HG03039 (cell line): ENCODE measurements around the gene MCM3.

Experiments
- ATAC-seq: cut with Tn5 transposase; IDR thresholded peaks from one replicate; pipeline ENCODE4 v1.9.1; 2021; ENCODE audit warnings: mild to moderate bottlenecking, moderate library complexity; ENCODE audit not compliant: unreplicated experiment

Gene MCM3

DNA sequence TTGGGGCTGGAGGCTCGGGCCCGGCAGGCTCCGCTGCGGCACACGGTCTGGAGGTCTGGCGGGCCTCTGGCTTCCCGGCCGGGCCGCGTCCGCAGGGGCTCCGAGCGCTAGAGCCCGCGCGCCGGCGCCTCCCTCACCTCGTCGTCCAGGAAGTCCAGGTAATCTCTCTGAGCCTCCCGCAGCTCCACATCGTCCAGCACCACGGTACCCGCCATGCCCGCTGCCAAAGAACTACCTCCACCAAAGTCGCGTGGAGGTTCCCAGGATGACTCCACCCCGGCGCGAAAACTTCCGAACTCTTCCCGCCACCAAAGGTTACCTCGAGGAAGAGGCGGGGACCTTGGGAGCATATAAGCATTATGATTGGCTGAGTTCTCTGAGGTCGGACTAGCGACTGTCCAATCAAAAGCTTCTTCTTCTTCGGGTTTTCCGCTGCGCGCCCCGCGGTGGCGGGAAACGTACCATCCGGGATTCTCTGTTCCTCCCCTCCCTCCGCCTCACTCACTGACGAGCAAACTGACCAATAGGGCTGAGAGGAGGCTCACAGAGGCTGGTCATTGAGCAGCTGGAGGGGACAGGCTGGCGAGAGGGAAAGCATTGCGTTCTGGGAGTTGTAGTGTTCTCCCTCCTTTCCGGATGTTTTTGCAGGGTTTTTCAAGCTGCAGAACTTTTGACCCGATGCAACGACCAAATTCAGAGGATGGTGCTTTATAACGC, at the start of gene MCM3:
TSS of gene MCM3 (minus strand) at position 283 of the 717 bp plus-strand sequence. CDS start at position 215, 68 bp downstream.
- peak; percentile 98 for ATAC-seq

DNA sequence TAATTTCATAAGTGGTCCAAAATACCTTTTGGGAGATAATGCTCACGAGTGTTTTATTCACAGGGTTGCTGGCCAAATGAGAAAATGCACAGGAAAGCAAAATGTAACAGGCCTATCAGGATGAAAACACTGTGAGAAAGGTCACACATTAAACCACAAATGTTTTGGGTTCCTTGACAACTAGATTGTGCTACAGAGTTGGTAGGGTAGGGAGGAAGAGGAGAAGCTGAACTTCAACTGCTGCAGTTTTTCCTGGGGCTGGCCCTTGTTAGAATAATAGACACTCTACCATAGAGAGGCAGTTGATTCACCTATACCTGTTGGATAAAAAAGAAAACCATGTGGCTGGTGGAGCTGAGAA, 49.3 kb upstream of the MCM3 start:
- no peak for ATAC-seq

DNA sequence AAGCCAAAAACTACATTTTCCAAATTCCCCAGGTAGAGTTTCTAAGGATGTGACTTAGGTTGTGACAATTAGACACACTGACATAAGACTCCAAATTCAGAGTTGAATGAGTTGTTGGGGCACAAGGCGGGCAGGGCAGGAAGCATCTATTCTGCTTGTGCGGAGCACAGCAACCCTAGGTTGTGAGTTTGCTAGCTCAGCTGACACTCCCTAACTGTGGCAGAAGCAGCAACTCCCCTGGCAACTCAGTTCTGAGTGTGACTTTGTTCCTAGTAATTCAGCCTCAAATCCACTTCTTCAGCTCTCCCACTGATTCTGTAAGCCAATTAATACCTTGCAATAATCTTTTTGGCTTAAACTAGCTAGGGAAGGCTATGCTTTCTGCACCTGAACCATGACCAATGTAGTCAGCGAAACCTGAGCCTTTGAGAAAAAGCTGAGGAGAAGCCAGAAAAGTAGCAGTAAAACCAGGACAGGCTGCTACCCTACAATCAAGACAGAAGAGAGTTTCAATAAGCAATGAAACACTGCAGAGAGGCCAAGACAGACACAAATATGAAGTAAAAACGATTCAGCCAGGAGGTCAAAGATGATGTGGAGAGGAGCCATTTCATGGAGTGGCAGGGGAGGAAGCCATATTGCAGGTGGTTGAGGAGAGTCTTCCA, 47.4 kb upstream of the MCM3 start:
- no peak for ATAC-seq

DNA sequence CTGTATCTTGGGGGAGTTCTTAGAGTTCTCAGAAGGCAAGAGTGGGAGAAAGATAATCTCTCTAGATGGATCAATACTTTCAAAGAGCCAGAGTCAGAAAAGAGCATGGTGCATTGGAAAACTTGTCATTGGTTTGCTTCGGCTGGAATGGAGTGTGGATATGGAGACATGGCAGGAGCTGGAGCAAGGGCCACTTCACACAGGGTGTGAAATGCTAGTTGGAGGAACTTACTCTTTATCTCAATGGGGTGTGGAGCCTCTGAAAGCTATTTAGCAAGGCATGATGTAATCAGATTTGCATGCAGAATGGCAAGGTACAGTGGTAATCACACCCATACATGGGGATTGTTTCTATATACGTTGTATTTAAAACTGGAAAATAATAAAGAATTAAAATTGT, 45.9 kb upstream of the MCM3 start:
- no peak for ATAC-seq

DNA sequence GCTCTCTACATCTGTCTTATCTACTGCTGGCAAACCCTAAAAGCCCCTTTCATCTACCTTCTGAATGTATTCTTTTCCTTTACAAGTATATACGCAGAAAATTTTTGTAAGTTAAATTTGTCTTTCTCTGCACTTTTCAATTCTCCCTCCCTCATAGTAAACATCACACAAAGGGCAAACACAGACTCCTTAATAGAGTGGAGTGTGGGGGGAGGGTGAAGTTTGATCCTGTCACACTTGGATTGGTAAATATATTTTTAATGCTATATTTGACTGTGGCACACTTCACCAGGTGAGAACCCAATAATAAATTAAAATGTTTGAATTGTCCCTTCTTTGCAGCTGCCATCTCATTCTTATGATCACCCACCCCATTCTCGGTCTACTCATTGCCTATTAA, 44.2 kb upstream of the MCM3 start:
- ATAC-seq, result no peak

DNA sequence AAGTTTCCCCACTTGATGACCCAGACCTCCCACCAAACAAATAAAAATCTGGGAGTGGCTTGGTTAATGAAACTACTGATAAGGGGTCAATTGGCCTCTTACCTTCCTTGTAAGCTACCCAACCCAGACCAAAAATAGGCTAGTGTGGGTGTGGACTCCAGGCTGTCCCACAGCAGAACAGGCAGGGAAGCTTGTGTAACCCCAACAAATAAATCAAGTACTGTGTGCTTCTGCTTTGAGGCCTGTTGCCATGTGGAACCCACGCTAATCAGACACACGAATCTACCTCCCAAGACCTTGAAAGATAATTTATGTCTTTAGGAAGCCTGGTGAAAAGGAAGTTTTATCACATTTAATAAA, 43.7 kb upstream of the MCM3 start:
- no peak for ATAC-seq

DNA sequence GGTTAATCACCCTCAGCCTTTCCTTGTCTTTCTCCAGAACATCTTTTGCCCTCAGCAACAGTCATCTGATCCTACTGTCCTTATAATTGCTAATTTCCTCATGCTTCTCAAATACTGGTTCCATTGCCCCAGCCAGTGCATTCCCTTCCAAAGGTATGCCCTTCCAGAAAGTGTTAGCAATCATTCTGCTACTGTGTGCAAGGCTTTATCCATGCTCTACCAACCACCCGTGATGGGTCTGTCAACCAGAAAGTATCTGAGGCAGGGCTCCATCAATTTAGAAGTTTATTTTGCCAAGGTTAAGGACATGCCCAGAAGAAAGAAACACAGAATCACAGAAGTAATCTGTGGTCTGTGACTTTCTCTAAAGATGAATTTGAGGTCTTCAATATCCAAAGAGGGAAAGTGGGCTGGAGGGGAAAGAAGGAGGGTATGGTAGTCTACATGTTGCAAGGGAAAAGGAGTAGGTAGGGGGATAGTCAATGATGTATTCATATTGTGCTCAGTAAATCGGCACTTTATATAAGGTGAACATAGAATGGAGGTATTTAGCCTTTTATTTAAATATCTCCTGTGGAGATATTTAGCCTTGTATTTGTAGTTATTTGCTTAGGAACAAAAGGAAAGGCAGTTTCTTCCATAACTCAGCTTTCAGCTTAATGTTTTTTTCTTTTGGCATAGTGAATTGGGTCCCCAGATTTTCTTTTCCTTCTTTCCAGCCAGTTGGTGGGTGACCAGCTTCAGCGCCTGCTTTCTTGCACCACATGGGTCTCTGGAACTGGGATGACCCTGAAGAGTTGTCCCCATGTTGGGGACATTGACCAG, 42.2 kb upstream of the MCM3 start:
- ATAC-seq, result no peak

DNA sequence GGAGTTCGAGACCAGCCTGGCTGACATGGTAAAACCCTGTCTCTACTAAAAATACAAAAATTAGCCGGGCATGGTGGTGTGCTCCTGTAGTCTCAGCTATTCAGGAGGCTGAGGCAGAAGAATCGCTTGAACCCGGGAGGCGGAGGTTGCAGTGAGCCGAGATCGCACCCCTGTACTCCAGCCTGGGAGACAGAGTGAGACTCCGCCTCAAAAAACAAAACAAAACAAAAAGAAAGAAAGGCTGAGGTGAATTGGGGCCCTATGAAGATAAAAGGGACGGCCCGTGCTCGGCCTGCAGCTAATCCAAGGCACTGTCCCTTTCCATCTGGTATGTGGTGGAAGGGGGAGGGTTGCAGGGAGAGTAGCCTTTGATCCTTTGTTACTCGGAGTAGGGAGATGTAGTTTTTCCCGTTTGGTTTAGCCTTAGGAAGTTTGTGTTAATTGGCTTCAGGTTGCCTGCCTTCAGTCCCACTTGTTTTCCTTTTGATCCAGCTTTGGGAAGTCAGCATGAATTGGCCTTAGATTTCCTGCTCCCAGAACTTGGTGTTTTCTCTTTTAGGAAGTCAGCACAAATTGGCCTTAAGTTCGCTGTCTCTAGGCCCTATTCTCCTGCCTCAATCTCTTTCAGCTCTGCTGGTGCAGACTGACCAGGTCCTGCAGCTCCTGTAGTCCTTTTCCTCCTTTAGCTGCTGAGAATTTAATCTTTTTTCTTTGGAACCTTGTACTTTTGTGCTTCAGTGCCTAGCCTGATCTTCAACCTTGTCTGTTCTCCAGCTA, 41.3 kb upstream of the MCM3 start:
- ATAC-seq, result no peak

DNA sequence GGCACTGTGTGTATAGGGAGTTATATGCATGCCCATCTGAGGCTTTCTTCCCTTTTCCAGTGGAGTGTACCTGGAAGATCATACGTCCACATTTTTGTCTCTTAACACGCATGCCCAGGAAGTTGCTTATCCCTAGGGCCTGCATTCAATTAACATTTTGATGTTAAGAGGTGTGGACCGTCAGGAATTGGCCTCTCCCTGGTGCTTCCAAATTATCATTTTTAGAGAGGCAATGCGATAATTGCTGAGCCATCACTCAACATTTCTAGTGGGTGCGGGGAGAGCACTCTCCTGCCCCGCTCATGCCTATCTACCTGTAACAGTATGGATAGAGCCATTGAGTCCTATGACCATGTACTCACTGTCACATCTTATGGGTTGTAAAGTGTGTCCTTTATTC, 39.6 kb upstream of the MCM3 start:
- no peak for ATAC-seq

DNA sequence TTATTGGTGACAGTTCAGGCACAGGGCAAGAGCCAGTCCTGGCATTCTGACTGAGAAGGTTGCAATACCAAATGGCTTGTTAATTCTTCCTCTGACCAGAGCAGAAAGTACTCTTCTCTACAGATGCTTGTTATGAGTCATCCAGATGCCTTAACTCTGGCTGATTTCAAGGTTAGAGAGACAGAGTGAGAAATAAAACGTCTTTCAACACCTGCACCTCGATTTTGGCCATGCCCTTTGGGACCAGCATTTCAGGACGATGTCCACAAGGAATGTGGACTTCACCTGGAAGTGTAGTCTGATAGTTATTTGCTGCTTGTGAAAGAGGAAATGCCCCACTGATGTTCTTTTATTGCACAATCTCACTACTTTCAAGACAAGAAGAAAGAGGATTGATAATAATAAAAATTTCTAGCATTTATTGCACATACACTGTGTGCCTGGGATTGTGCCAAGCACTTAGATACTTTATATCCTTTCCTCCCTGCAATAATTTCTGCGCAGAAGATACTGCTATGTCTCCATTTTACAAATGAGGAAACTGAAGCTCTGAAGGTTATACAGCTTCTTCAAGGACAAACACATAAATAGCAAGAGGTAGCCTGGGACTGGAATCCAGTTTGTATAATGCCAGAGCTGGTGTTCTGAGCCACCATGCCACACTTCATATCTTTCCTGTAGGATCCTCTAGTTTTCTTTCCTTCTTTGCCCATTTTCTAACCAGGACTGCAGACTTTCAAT, 33.5 kb upstream of the MCM3 start:
- peak; percentile 98 for ATAC-seq

DNA sequence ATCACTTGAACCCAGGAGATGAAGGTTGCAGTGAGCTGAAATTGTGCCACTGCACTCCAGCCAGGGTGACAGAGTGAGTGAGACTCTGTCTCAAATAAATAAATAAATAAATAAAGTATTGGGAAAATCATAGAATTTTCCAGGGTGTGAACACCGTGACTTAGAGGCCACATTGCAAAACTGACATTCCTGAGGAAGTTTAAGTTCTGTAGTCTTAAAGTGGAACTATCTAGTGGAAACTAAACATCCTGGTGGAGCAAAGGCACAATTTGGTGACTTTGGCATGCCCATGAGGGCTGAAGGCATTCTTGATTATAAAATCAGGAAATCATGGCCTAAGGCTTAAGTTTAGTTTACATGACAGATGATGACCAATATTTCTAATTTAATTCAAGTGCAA, 32.7 kb upstream of the MCM3 start:
- ATAC-seq, result no peak

DNA sequence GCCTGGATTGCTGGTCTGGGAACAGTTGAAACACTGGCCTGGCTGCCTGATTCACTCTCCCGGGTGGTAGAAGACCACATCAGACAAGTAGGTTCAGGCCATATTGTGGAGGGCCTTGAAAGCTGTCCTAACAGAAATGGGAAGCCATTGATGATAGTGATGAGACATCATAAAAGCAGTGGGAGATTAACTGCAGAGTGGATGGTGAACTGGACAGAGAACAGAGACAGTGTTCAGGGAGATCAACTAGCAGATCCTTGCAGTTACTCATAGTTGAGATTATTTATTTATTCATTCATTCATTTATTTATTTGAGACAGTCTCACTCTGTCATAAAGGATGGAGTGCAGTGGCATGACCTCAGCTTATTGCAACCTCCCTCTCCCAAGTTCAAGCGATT, 30.2 kb upstream of the MCM3 start:
- no peak for ATAC-seq

DNA sequence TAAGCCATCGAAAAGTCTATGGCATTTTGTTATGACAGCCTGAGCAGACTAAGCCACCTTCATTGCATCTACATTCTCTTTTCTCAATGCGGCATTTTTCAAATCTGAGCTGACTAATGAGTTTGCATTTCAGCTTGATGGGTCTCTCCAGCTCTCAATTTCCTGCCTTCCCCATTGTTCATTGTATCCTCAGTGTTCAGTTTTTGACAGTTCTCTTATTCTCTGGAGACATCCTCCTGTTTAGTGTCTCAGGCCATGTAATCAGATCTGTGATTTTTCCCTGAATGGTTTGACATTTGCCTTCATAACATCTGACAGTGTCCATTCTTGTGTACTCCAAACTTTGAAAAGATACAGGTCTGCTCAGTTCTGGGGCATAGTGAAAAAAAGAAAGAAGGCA, 27.9 kb upstream of the MCM3 start:
- ATAC-seq, result no peak

DNA sequence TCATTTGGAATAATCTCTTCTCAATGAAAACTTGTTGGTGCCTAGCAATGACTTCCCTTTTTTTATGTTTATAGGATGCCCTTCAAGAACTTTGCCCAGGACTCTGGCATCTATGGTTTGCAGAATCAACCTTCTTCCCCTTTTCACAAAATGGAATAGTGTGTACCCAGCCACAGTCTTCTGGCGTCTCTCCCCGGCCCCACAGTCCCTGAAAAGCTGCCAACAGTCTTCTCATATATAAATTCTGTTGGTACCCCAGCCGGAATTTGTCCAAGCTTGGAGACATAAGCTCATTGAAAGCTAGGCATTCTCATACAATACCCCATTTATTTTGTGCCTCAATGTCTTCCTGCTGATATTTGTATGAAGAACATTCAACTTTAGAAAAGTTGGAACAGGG, 26.4 kb upstream of the MCM3 start:
- no peak for ATAC-seq

DNA sequence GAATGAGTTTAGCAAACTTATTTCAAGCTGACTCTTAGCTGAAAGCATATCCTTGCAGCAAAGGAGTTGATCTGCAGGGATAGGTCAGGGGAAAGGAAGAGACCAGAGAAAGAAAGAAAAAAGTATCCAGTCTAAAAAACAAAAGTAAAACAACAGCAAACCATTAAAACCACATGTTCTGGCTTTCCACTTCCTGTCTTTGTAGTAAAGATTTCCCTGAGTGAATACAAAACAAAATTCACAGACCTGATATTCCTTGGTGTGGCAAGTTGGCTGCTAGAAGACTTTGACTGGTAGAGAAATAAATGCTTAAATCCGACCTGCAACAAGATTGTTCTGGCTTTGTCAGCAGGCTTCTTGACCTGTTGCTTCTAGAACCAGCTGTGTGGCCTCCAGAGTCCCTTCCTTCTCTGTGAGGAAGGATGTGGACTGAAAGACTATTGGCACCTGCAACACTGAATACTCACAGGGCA, 23.4 kb upstream of the MCM3 start:
- no peak for ATAC-seq

DNA sequence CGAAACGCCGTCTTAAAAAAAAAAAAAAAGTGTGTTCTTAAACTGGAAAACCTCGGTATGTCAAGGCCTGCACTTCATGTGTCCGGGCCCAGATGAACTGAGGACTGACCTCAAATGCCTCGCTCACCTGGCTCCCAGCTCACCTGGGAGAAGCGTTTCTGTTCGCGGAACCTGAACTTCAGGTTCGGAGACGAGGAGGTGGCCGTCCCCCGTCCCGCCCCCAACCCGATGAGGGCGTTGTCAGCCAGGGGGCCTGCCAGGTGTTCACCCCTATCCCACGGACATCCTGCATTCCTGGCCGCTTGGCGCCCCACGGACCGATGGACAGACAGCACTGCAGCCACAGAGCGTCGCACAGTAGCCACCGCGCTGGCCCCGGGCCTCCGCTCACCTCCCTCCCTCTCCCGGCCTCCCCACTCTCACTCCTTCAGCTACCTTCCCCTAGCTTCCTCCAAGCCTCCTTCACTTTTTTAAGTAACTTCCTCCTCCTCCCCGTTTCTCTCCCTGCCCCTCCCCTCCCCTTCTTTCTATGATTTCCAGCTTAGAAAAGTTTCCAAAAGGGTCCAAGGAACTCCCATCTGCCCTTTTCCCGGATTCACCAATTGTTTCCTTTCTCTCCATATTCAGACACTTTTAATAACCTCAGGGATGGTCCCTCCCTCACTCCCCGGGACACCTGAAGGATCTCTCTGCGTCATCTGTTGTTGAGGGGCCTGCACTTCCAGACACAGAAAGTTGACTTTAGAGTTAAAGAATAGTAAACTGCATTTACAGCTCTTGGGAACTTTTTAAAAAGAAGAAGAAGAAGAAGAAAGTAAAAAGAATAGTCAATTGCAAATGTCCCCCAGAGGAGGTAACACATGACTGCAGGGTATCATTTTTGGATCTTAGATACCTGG, 22.7 kb upstream of the MCM3 start:
- no peak for ATAC-seq

DNA sequence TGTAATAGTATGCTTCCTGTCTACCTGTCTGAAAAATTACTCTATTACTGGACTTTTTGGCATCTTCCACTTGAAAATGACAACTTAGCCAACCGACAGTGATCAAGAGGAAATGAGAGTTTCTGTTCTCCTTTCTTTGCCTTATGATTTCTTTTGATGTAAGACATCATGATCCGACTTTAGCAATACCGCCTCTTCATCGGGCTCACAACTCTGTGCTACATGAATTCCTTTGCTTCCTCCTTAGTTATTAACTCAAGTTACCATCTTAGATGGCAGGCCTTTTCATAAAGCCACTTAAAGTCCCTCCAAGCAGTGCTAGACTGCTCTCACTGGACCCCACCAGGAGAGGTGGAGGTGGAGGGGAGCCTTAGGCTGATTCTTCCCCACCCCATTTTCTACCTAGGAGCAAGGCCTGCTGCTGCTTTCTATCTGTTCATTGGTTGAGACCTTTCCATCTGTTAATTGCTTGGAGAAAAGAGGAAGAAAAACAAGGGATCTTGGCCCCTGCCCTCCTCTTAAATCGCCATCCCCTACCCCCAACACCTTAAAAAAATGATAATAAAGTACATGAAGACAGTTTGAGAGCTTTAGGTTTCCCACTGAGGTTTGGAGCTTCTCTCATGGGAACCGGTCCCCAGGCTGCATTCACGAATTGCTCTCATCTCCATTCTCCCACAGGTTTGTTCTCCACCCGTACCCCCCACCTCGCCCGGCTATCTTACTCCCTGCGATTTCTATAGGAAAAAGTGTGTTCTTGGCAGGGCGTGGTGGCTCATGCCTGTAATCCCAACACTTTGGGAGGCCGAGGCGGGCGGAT, 21.6 kb upstream of the MCM3 start:
- peak; percentile 59 for ATAC-seq

DNA sequence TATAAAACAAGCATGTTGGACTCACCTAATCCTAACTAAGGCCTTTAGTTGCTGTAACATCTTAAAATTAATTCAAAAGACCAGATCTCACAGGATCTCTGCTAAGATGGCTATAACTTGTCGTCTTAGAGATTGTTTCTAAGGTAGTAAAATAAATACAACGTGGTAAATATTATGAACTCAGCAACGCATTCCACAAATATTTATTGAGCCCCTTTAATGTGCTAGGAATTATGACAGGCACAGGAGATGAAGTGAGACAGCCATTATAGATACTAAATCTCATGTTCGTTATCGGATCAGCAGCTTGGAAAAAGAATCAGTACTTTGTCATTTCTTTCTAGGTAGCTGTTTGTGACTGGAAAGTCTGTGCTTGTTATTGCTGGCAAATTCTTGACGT, 20.9 kb upstream of the MCM3 start:
- peak; percentile 11 for ATAC-seq

DNA sequence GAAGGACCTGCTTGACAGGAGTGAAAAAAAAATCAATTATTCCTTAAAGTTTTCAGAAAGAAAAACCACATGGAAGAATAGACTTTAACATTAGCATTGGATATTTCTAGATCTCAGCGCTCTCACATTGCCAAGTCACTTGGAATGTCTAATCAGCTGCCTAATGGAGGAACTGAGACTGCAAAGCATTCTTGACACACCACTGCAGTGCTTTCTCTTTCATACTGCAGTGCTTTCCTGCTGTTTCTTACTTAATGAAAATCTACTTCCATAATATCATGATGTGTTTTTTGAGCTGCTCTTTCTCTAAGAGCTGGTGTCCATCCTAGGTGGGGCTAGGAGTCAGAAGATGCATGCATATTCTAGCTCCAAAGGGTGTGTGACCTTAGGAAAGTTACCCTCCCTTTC, 20.4 kb upstream of the MCM3 start:
- peak; percentile 49 for ATAC-seq
